SK-N-SH treated with all-trans-retinoic acid at 6 μM for 48 hours (cell line): ENCODE data around the gene CYB5B.

ENCODE experiments used
- ATAC-seq: fragments of 200-7000 bp; cut with Tn5 transposase; 3 replicates; pipeline ENCODE4 v1.9.1; 2020; ENCODE audit warnings: mild to moderate bottlenecking, moderate library complexity
- ARNTL ChIP-seq: fragments of 450-650 bp; formaldehyde crosslinking; IDR thresholded peaks from 2 replicates; pipeline ENCODE4 v1.5.0; 2020; ENCODE audit warnings: low read depth, mild to moderate bottlenecking, moderate library complexity, borderline replicate concordance
- CREB5 ChIP-seq: fragments of 250-450 bp; sonication (Bioruptor Pico); IDR thresholded peaks from 2 replicates; pipeline ENCODE4 v1.5.1; 2020; ENCODE audit warnings: low read depth, mild to moderate bottlenecking, moderate library complexity
- CSDC2 ChIP-seq: fragments of 250-450 bp; sonication (Bioruptor Pico); IDR thresholded peaks from 2 replicates; pipeline ENCODE4 v1.5.0; 2020; ENCODE audit warnings: mild to moderate bottlenecking, moderate library complexity
- CSRNP3 ChIP-seq: fragments of 250-450 bp; sonication (Bioruptor Pico); IDR thresholded peaks from 2 replicates; pipeline ENCODE4 v1.5.1; 2021; ENCODE audit warnings: mild to moderate bottlenecking, moderate library complexity
- GLIS3 ChIP-seq: fragments of 250-450 bp; sonication (Bioruptor Pico); IDR thresholded peaks from 2 replicates; pipeline ENCODE4 v1.5.0; 2020; ENCODE audit warnings: mild to moderate bottlenecking, moderate library complexity
- ISL1 ChIP-seq: fragments of 250-450 bp; sonication (Bioruptor Pico); IDR thresholded peaks from 2 replicates; pipeline ENCODE4 v2.1.2; 2022; ENCODE audit warnings: mild to moderate bottlenecking, moderate library complexity
- PATZ1 ChIP-seq: fragments of 250-450 bp; sonication (Bioruptor Pico); IDR thresholded peaks from 2 replicates; pipeline ENCODE4 v1.8.0; 2020; ENCODE audit warnings: mild to moderate bottlenecking, moderate library complexity, borderline replicate concordance
- PPARA ChIP-seq: fragments of 250-450 bp; sonication (Bioruptor Pico); IDR thresholded peaks from 2 replicates; pipeline ENCODE4 v1.5.0; 2020; ENCODE audit warnings: mild to moderate bottlenecking, borderline replicate concordance
- RARB ChIP-seq: fragments of 250-450 bp; sonication (Bioruptor Pico); IDR thresholded peaks from 2 replicates; pipeline ENCODE4 v1.8.0; 2021; ENCODE audit warnings: mild to moderate bottlenecking, moderate library complexity
- SNAI2 ChIP-seq: fragments of 250-450 bp; sonication (Bioruptor Pico); IDR thresholded peaks from 2 replicates; pipeline ENCODE4 v1.5.0; 2020; ENCODE audit warnings: mild to moderate bottlenecking, moderate library complexity
- TCF4 ChIP-seq: fragments of 250-450 bp; sonication (Bioruptor Pico); IDR thresholded peaks from 2 replicates; pipeline ENCODE4 v1.8.0; 2021; ENCODE audit warnings: mild to moderate bottlenecking, moderate library complexity, borderline replicate concordance
- TOX ChIP-seq: fragments of 250-450 bp; sonication (Bioruptor Pico); IDR thresholded peaks from 2 replicates; pipeline ENCODE4 v1.8.0; 2021; ENCODE audit warnings: mild to moderate bottlenecking, moderate library complexity, borderline replicate concordance
- ZC3H10 ChIP-seq: fragments of 250-450 bp; sonication (Bioruptor Pico); IDR thresholded peaks from 2 replicates; pipeline ENCODE4 v1.5.1; 2021; ENCODE audit warnings: mild to moderate bottlenecking, moderate library complexity
- ZFP3 ChIP-seq: fragments of 250-450 bp; sonication (Bioruptor Pico); IDR thresholded peaks from 2 replicates; pipeline ENCODE4 v1.5.0; 2020; ENCODE audit warnings: mild to moderate bottlenecking, moderate library complexity
- ZFP30 ChIP-seq: fragments of 450-650 bp; formaldehyde crosslinking; IDR thresholded peaks from 2 replicates; pipeline ENCODE4 v1.5.0; 2022; ENCODE audit warnings: mild to moderate bottlenecking, moderate library complexity
- ZNF565 ChIP-seq: fragments of 450-650 bp; formaldehyde crosslinking; conservative IDR thresholded peaks from 2 replicates; pipeline ENCODE4 v1.5.0; 2020; ENCODE audit warnings: low read depth, mild to moderate bottlenecking, moderate library complexity
- ZNF8 ChIP-seq: fragments of 450-650 bp; formaldehyde crosslinking; IDR thresholded peaks from 2 replicates; pipeline ENCODE4 v1.5.0; 2020; ENCODE audit warnings: mild to moderate bottlenecking, moderate library complexity
- TF ChIP-seq, protein P1 (sequence below): fragments of 250-450 bp; sonication (Bioruptor Pico); IDR thresholded peaks from 2 replicates; pipeline ENCODE4 v1.8.0; 2021; ENCODE audit warnings: low read depth, mild to moderate bottlenecking, moderate library complexity, borderline replicate concordance

Gene CYB5B

DNA sequence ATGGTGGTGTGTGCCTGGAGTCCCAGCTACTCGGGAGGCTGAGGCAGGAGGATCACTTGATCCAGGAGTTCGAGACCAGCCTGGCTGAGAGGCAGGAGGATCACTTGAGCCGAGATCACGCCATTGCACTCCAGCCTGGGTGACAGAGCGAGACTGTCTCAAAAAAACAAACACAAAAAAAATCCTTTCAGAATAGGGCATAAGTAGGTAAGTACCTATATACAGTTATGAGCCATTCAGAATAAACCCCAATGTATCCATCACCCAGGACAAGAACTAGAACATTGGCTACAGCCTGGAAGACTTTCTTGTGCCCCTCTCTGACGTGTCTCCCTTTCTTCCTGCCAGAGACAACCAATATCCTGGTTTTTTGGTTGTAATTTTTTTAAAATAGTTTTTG, 54.3 kb downstream of the CYB5B start:
- no peak for TF ChIP-seq RARB (CRISPR knock-in tag)
- TF ChIP-seq CSRNP3 (CRISPR knock-in tag) = no peak
- no peak for TF ChIP-seq ZC3H10 (CRISPR knock-in tag)
- no peak for TF ChIP-seq ARNTL
- TF ChIP-seq CREB5 (CRISPR knock-in tag) = no peak
- TF ChIP-seq PATZ1 = no peak
- TF ChIP-seq, protein P1, sequence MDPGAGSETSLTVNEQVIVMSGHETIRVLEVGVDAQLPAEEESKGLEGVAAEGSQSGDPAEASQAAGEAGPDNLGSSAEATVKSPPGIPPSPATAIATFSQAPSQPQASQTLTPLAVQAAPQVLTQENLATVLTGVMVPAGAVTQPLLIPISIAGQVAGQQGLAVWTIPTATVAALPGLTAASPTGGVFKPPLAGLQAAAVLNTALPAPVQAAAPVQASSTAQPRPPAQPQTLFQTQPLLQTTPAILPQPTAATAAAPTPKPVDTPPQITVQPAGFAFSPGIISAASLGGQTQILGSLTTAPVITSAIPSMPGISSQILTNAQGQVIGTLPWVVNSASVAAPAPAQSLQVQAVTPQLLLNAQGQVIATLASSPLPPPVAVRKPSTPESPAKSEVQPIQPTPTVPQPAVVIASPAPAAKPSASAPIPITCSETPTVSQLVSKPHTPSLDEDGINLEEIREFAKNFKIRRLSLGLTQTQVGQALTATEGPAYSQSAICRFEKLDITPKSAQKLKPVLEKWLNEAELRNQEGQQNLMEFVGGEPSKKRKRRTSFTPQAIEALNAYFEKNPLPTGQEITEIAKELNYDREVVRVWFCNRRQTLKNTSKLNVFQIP (CRISPR knock-in tag) = no peak
- no peak for TF ChIP-seq GLIS3 (CRISPR knock-in tag)
- no peak for ATAC-seq

GRCh38 chr16:69479775-69480174, 55.4 kb downstream of the CYB5B start:
- ATAC-seq = no peak
- TF ChIP-seq SNAI2 (CRISPR knock-in tag) (no peak), ZNF8 (CRISPR knock-in tag) (no peak), CSDC2 (CRISPR knock-in tag) (no peak), TCF4 (no peak)

- TF ChIP-seq ZNF565 (CRISPR knock-in tag) = no peak
- no peak for TF ChIP-seq PPARA
- no peak for TF ChIP-seq PATZ1
- ATAC-seq = peak; percentile 25
Measured at GRCh38 chr16:69481901-69482341, 57.5 kb downstream of the CYB5B start.

GRCh38 chr16:69482410-69482991, 58.1 kb downstream of the CYB5B start:
- peak; percentile 61; the same call in 1 of the 2 replicates for TF ChIP-seq ISL1 (CRISPR knock-in tag)
- no peak for TF ChIP-seq TOX (CRISPR knock-in tag)
- TF ChIP-seq ZFP3 (CRISPR knock-in tag) = 0 out of 2 replicates have a peak, but pooled peaks have one; percentile 26
- TF ChIP-seq RARB (CRISPR knock-in tag) = no peak
- peak; percentile 13; the same call in 1 of the 2 replicates for TF ChIP-seq SNAI2 (CRISPR knock-in tag)
- TF ChIP-seq ZFP30 = no peak
- TF ChIP-seq, all 23 proteins: peak for 3
- ATAC-seq = peak; percentile 72

DNA sequence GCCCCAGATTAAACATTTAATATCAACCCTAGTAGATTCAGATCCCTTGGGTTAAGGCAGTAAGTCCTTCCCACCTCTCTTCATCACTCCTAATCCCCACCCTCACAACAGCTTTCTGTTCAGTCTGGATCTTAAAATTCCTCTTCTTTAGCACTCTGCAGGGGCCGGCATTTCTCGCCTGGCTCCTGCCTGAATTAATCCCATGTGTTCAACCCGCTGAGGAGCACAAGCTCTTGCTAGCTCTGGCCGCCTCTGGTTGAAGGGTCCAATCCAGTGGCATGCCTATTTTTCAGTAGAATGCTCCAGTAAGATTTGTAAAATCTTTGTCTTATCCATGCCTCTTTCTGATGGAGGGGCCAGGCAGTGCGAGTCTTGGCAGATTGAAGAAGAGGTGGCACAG, 59.2 kb downstream of the CYB5B start:
- no peak for ATAC-seq
- TF ChIP-seq CSRNP3 (CRISPR knock-in tag) = no peak
- no peak for TF ChIP-seq GLIS3 (CRISPR knock-in tag)
- no peak for TF ChIP-seq ZC3H10 (CRISPR knock-in tag)
- TF ChIP-seq ZNF8 (CRISPR knock-in tag) = no peak
- TF ChIP-seq PPARA = no peak
- TF ChIP-seq TOX (CRISPR knock-in tag) = no peak
- no peak for TF ChIP-seq ISL1 (CRISPR knock-in tag)
